Heart right ventricle (tissue), 16 donors: ENCODE data around the gene MYRF. TPM values are rescaled to one million over a fixed set of nuclear protein-coding genes. Genes with fewer than 3 reads are reported as not detected.
A peak's percentile ranks its signal among the peaks of the same experiment; 100 is the strongest.

Source experiments
- ATAC-seq, 8 donors: fragments of 200-7000 bp; cut with Tn5 transposase; one replicate each; pipeline ENCODE4 v1.9.1; 2020; ENCODE audit warnings: mild to moderate bottlenecking in 8 of 8, moderate library complexity in 8 of 8, moderate number of reproducible peaks in 1 of 8
- DNase-seq, 2 donors: peaks; one replicate each; pipeline ENCODE4 v3.0.0-alpha.2; 2020
- H3K27ac ChIP-seq, 10 donors: fragments of 200-600 bp; sonication (generic) in 2 of 10; one replicate each; pipeline versions ENCODE4 v1.5.0 to v1.8.0; 2020 to 2022; ENCODE audit warnings: mild to moderate bottlenecking in 3 of 10
- H3K27me3 ChIP-seq, 7 donors: fragments of 200-600 bp; one replicate each; pipeline ENCODE4 v1.8.0; 2021 to 2022; ENCODE audit warnings: mild to moderate bottlenecking in 2 of 7
- H3K36me3 ChIP-seq, 9 donors: fragments of 200-600 bp; sonication (generic) in 1 of 9; one replicate each; pipeline versions ENCODE4 v1.5.0 to v1.8.0; 2020 to 2022; ENCODE audit warnings: mild to moderate bottlenecking in 2 of 9
- H3K4me1 ChIP-seq, 9 donors: fragments of 200-600 bp; sonication (generic) in 1 of 9; one replicate each; pipeline versions ENCODE4 v1.5.0 to v1.8.0; 2020 to 2022; ENCODE audit warnings: mild to moderate bottlenecking in 4 of 9
- H3K4me3 ChIP-seq, 10 donors: fragments of 200-600 bp; sonication (generic) in 2 of 10; one replicate each; pipeline versions ENCODE4 v1.5.0 to v1.8.0; 2020 to 2022; ENCODE audit warnings: mild to moderate bottlenecking in 7 of 10, moderate library complexity in 2 of 10
- H3K9me3 ChIP-seq, 11 donors: fragments of 200-600 bp in 10 of 11; sonication (generic) in 2 of 11; one replicate each; pipeline versions ENCODE4 v1.5.0 to v1.8.0; 2013 to 2022; ENCODE audit warnings: mild to moderate bottlenecking in 2 of 11, control low read depth in 1 of 11, moderate library complexity in 1 of 11
- WGBS, 2 donors: extraction: QIAGEN DNeasy Blood & Tissue Kit; methylation state at CpG; one replicate each; pipeline ENCODE4 v1.1.7; 2013; ENCODE audit warnings: inconsistent platforms in 1 of 2; 5-methylcytosine and 5-hydroxymethylcytosine counted together
- intact Hi-C, 10 donors: fragments of 100-400 bp; cut with DNase I; formaldehyde crosslinking; loops; one replicate each; pipeline versions ENCODE4 v1.11.1 to v1.14.2; 2022
- polyA plus RNA-seq, 2 donors: library from polyadenylated mRNA; stranded (reverse); fragments of 200-250 nt; gene quantifications; one replicate each; pipeline ENCODE4 v1.2.3, GENCODE V29; 2013
- total RNA-seq, 10 donors: library from RNA; stranded (reverse); fragmentation: NEBNext Ultra II Directional in 3 of 10; extraction: Animal tissue kit (Norgen Biotek cat#: 25700) in 3 of 10; gene quantifications; one replicate each; pipeline versions ENCODE4 v1.2.1 to v1.2.4, GENCODE V29; 2021 to 2023
- TF ChIP-seq, protein P1 (sequence below), 9 donors: fragments of 200-600 bp; sonication (generic) in 2 of 9; IDR thresholded peaks; one replicate each; pipeline versions ENCODE4 v1.5.0 to v1.8.0; 2021 to 2022; ENCODE audit warnings: antibody characterized with exemption in 9 of 9, mild to moderate bottlenecking in 5 of 9, moderate library complexity in 1 of 9
- donor health status: Arrhythmogenic right ventricular cardiomyopathy.
- donor health status: ischemic (EF 13 %, LVEDD 7.1; RV severe dilation, severe dysfunction).
- donor health status: healthy with polysubstance abuse.
- donor health status: DM: no; HTN: yes; CAD: no.
- donor health status: DM: no; HTN: no; CAD: no.
- donor health status: ischemic (EF 25% LVEDD 6.9; RV normal size, moderate dysfunction).
- donor health status: ischemic (EF 25% LVEDD 5.7; RV mildly dilated, moderate dysfunction).
- donor health status: healthy.
- donor health status: DM: yes; HTN: yes; CAD: no.
- donor health status: Ischemic cardiomyopathy.
- donor health status: ischemic (EF 35%, LVEDD 5.7; RV mildly dilated, moderate dysfunction).
- donor health status: nonischemic (EF 11% LVEDD 7.7; RV severe dilation, severe dysfunction).
- donor health status: DM: yes; HTN: yes; CAD: no.
- donor health status: PGD.
- donor health status: ischemic (EF 29% LVEDD 5.4; RV normal size, mild dysfunction).
- donor health status: nonischemic (EF 23%, LVEDD 6.1; RV moderate dilation, normal function).

MYRF gene
- total and polyA plus RNA-seq, 12 donors: 0.13 to 1.2 (median 0.26) TPM

- peaks cover 0 to 41% (median 25%) of the 10 kb centered on the region in 9 donors for H3K36me3 ChIP-seq
- ATAC-seq (peak in 6 of 8 donors; percentile 2 to 32 (median 6)), DNase-seq (peak in 1 of 2 donors; percentile 58)
- no peaks in the 10 kb centered on the region for H3K9me3 ChIP-seq
- intact Hi-C loops: loop anchor here in 1 of 10 donors (10.0 kb wide), 1 partner anchor 50 kb away; no protein-coding TSS in a partner anchor
- H3K4me3 ChIP-seq: peak overlapping the region in 9 of 10 donors; percentile 66 to 93 (median 77)
- H3K27me3 ChIP-seq: peaks cover 0 to 9% (median 0%) of the 10 kb centered on the region in 7 donors
- 76% methylated on average over 16 of the region's 16 CpGs for WGBS, 2 donors
- TF ChIP-seq, protein P1, sequence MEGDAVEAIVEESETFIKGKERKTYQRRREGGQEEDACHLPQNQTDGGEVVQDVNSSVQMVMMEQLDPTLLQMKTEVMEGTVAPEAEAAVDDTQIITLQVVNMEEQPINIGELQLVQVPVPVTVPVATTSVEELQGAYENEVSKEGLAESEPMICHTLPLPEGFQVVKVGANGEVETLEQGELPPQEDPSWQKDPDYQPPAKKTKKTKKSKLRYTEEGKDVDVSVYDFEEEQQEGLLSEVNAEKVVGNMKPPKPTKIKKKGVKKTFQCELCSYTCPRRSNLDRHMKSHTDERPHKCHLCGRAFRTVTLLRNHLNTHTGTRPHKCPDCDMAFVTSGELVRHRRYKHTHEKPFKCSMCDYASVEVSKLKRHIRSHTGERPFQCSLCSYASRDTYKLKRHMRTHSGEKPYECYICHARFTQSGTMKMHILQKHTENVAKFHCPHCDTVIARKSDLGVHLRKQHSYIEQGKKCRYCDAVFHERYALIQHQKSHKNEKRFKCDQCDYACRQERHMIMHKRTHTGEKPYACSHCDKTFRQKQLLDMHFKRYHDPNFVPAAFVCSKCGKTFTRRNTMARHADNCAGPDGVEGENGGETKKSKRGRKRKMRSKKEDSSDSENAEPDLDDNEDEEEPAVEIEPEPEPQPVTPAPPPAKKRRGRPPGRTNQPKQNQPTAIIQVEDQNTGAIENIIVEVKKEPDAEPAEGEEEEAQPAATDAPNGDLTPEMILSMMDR (IDR thresholded peaks at IDR 0.05): no peak
- H3K27ac ChIP-seq: peak overlapping the region; percentile 93 to 100 (median 99)
- H3K4me1 ChIP-seq: peaks cover 4 to 29% (median 10%) of the 10 kb centered on the region in 9 donors
Observed at GRCh38 chr11:61814247-61814957, 62.0 kb downstream of the MYRF start.

DNA sequence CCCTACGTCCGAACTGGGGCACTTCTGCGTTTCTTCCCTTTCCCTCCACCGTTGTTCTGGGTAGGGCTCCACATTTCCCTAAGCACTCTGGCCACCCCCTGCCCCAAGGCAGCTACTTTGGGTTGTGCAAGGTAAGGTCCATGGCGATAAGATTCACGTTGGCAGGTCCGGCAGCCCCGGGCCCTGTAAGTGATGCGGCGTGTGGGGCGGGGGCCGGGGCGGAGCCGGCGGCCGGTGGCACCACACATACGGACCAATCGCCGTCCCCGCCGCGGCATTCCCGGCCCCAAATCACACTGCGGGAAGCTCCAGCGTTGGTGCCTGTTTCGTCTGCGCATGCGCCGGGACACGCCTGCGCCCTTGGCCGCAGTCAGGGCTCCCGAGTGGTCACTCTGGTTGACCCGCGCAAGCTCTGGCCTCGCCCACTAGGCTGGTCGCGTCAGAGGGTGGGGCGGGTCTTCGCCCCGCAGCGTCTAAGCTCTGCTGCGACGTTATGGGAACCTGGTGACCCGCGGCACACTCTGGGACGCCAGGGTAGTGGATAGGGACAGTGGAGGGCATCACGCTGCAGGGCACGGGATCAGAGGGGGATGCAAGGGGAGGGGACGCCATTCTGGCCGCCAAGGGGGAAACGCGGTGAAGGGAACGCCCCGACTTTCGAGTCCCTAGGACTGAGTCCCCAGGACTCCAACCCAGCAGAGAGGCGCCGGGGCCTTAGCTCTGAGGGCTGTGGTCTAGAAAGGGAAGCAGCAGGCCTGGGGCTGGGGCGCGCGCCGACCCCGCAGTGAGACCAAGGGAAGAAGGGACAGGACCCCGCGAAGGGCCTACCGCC is 62.7 kb downstream of the MYRF start:
- Histone ChIP-seq H3K36me3 (peaks cover 0 to 33% (median 20%) of the 10 kb centered on the region in 9 donors), H3K27me3 (peaks cover 0 to 9% (median 0%) of the 10 kb centered on the region in 7 donors), H3K4me3 (peak overlapping the region; percentile 50 to 93 (median 76)), H3K27ac (peak overlapping the region; percentile 93 to 100 (median 99)), H3K4me1 (peaks cover 4 to 29% (median 10%) of the 10 kb centered on the region in 9 donors), H3K9me3 (no peaks in the 10 kb centered on the region)
- ATAC-seq: peak; percentile 95 to 98 (median 96)
- WGBS, 2 donors: 1% methylated on average over 62 to 66 of the region's 66 CpGs
- intact Hi-C loops: loop anchor here in 7 of 10 donors (5.0 to 10.0 kb wide), 6 partner anchors 37 to 157 kb away; partner anchors contain the start of gene FADS3 (in 1 of the 7)
- DNase-seq: peak; percentile 98
- TF ChIP-seq, protein P1 (IDR thresholded peaks at IDR 0.05): no peak

- TF ChIP-seq, protein P1 (IDR thresholded peaks at IDR 0.05): no peak
- ATAC-seq: peak; percentile 42 to 77 (median 62)
- WGBS, 2 donors: 0% methylated on average over 69 of the region's 69 CpGs
- Histone ChIP-seq H3K27ac (peak overlapping the region; percentile 93 to 100 (median 99)), H3K4me1 (peaks cover 4 to 29% (median 10%) of the 10 kb centered on the region in 9 donors), H3K27me3 (peaks cover 0 to 9% (median 0%) of the 10 kb centered on the region in 7 donors), H3K9me3 (no peaks in the 10 kb centered on the region), H3K36me3 (peaks cover 0 to 24% (median 11%) of the 10 kb centered on the region in 9 donors), H3K4me3 (peak overlapping the region; percentile 50 to 93 (median 76))
- intact Hi-C loops: loop anchor here in 7 of 10 donors (2.0 to 10.0 kb wide), 7 partner anchors 15 to 156 kb away; partner anchors contain the start of gene FADS3 (in 1 of the 7)
- peak; percentile 73 to 81 for DNase-seq
Observed at GRCh38 chr11:61815790-61816735, 63.6 kb downstream of the MYRF start.
